Fibroblast of lung (primary cell): Measurements from ENCODE around the gene MAPK13. TPM values are rescaled to one million over a fixed set of nuclear protein-coding genes. Genes with fewer than 3 reads are reported as not detected.
"Not testable (repeated sequence)": the region's sequence is repeated elsewhere in the genome, so short reads cannot be mapped to it uniquely, and the experiment has no call there.

Source experiments
- DNase-seq, 2 donors: peaks; one replicate each; pipeline versions ENCODE4 v3.0.0 to v3.0.0-alpha.2; 2010; ENCODE audit warnings: low read depth in 2 of 2
- H2AFZ ChIP-seq: 2 replicates; pipeline ENCODE4 v1.5.1; 2012; ENCODE audit warnings: low read length, control low read depth, inconsistent platforms
- H3K27ac ChIP-seq: 2 replicates; pipeline ENCODE4 v1.5.1; 2011; ENCODE audit warnings: low read length, control low read depth; ENCODE audit not compliant: insufficient read depth
- H3K27me3 ChIP-seq: 2 replicates; pipeline ENCODE4 v1.5.1; 2011; ENCODE audit warnings: mild to moderate bottlenecking, low read length; ENCODE audit not compliant: control insufficient read depth, insufficient read depth
- H3K36me3 ChIP-seq: 2 replicates; pipeline ENCODE4 v1.5.1; 2011; ENCODE audit warnings: low read length; ENCODE audit not compliant: control insufficient read depth, insufficient read depth
- H3K4me1 ChIP-seq: 2 replicates; pipeline ENCODE4 v1.5.1; 2011; ENCODE audit warnings: low read length; ENCODE audit not compliant: control insufficient read depth, insufficient read depth; ENCODE audit errors: extremely low read depth
- H3K4me2 ChIP-seq: 2 replicates; pipeline ENCODE4 v1.5.1; 2011; ENCODE audit warnings: low read length, control low read depth; ENCODE audit not compliant: insufficient read depth; ENCODE audit errors: extremely low read depth
- H3K4me3 ChIP-seq, 4 experiments: fragments of 200-600 bp in 1 of 4; sonication (generic) in 1 of 4; replicated peaks in 1 of 4; 2 replicates each; pipeline ENCODE4 v1.5.1; 2011 to 2016; ENCODE audit warnings: low read length in 4 of 4, low read depth in 3 of 4, mild to moderate bottlenecking in 3 of 4, control low read depth in 2 of 4, inconsistent platforms in 1 of 4, mixed read lengths in 1 of 4; ENCODE audit not compliant: insufficient read depth in 1 of 4; ENCODE audit errors: control extremely low read depth in 1 of 4
- H3K79me2 ChIP-seq: 2 replicates; pipeline ENCODE4 v1.5.1; 2012; ENCODE audit warnings: mild to moderate bottlenecking, low read length, inconsistent platforms; ENCODE audit not compliant: control insufficient read depth, insufficient read depth
- H3K9ac ChIP-seq: 2 replicates; pipeline ENCODE4 v1.5.1; 2011; ENCODE audit warnings: mild to moderate bottlenecking, low read length, control low read depth; ENCODE audit not compliant: insufficient read depth
- H3K9me3 ChIP-seq: 2 replicates; pipeline ENCODE4 v1.5.1; 2012; ENCODE audit warnings: low read depth, low read length; ENCODE audit not compliant: control insufficient read depth, insufficient read depth
- H4K20me1 ChIP-seq: 2 replicates; pipeline ENCODE4 v1.5.1; 2011; ENCODE audit warnings: low read length; ENCODE audit not compliant: control insufficient read depth, insufficient read depth; ENCODE audit errors: extremely low read depth
- EZH2 ChIP-seq: IDR thresholded peaks from 2 replicates; pipeline ENCODE4 v1.5.1; 2012; ENCODE audit warnings: low read length, control low read depth, mild to moderate bottlenecking; ENCODE audit errors: missing control alignments
- polyA plus RNA-seq, 2 donors: library from polyadenylated mRNA; depleted of rRNA in 1 of 2; stranded (reverse) in 1 of 2; unstranded in 1 of 2; fragments of >200 nt; gene quantifications; 2 replicates each; pipeline ENCODE4 v1.2.1, GENCODE V29; 2011 to 2012; ENCODE audit warnings: missing spikeins in 1 of 2
- total RNA-seq: library from RNA; depleted of rRNA; stranded (reverse); fragments of >200 nt; gene quantifications from 2 replicates; pipeline ENCODE4 v1.2.1, GENCODE V29; 2014
- TF ChIP-seq, protein P1 (sequence below), 2 donors: IDR thresholded peaks in 1 of 2; conservative IDR thresholded peaks in 1 of 2; 1 replicate in 1 of 2; 2 replicates in 1 of 2; pipeline ENCODE4 v1.5.1; 2011 to 2012; ENCODE audit warnings: low read length in 2 of 2, control low read depth in 1 of 2, inconsistent platforms in 1 of 2, low read depth in 1 of 2, mild to moderate bottlenecking in 1 of 2

MAPK13 gene
- total and polyA plus RNA-seq, 2 donors (not counting 1 experiment from before 2014, with no cell fraction given), result 3.0 to 7.6 TPM

DNA sequence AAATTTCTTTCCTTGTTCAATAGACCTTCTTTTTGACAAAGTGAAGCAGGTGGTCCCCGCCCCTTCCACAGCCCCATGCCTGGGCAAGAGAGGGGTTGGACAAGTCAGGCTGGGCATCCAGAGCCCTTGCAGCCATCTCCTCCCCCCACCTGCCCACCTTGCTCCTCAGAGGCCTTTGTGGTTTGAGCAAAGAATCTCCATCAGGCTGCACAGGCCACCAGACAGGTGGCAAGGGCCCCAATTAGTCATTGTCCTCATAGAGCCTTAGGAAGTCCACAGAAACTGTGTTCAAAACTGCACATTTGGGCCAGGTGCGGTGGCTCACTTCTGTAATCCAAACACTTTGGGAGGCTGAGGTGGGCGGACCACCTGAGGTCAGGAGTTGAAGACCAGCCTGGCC, 1.5 kb upstream of the MAPK13 start:
- no peaks in the 10 kb centered on the region for H4K20me1 ChIP-seq
- H3K27me3 ChIP-seq, result no peaks in the 10 kb centered on the region
- no peaks in the 10 kb centered on the region for H3K36me3 ChIP-seq
- no peak overlapping the region for H2AFZ ChIP-seq
- H3K9ac ChIP-seq, result no peak overlapping the region
- H3K4me1 ChIP-seq, result peaks cover 31% of the 10 kb centered on the region
- no peaks in the 10 kb centered on the region for H3K9me3 ChIP-seq
- H3K79me2 ChIP-seq, result no peaks in the 10 kb centered on the region
- DNase-seq, result no peak
- H3K27ac ChIP-seq, result no peak overlapping the region
- H3K4me3 ChIP-seq, result no peak overlapping the region
- TF ChIP-seq, protein P1, sequence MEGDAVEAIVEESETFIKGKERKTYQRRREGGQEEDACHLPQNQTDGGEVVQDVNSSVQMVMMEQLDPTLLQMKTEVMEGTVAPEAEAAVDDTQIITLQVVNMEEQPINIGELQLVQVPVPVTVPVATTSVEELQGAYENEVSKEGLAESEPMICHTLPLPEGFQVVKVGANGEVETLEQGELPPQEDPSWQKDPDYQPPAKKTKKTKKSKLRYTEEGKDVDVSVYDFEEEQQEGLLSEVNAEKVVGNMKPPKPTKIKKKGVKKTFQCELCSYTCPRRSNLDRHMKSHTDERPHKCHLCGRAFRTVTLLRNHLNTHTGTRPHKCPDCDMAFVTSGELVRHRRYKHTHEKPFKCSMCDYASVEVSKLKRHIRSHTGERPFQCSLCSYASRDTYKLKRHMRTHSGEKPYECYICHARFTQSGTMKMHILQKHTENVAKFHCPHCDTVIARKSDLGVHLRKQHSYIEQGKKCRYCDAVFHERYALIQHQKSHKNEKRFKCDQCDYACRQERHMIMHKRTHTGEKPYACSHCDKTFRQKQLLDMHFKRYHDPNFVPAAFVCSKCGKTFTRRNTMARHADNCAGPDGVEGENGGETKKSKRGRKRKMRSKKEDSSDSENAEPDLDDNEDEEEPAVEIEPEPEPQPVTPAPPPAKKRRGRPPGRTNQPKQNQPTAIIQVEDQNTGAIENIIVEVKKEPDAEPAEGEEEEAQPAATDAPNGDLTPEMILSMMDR (conservative IDR thresholded peaks at IDR 0.05 in 1 of 2, IDR thresholded peaks at IDR 0.05 in 1 of 2; ENCODE audit: low read depth in 1 of 2, low read length in 2 of 2), result no peak
- TF ChIP-seq EZH2, result no peak
- no peak overlapping the region for H3K4me2 ChIP-seq

GRCh38 chr6:36129334-36129733, 979 bp upstream of the MAPK13 start:
- H3K27me3 ChIP-seq, H3K27ac ChIP-seq, H3K4me3 ChIP-seq, H3K36me3 ChIP-seq, H3K9ac ChIP-seq, H3K79me2 ChIP-seq, DNase-seq, H4K20me1 ChIP-seq, H3K4me2 ChIP-seq, H2AFZ ChIP-seq, H3K9me3 ChIP-seq: not testable (repeated sequence)
- peaks cover 31% of the 10 kb centered on the region for H3K4me1 ChIP-seq

DNA sequence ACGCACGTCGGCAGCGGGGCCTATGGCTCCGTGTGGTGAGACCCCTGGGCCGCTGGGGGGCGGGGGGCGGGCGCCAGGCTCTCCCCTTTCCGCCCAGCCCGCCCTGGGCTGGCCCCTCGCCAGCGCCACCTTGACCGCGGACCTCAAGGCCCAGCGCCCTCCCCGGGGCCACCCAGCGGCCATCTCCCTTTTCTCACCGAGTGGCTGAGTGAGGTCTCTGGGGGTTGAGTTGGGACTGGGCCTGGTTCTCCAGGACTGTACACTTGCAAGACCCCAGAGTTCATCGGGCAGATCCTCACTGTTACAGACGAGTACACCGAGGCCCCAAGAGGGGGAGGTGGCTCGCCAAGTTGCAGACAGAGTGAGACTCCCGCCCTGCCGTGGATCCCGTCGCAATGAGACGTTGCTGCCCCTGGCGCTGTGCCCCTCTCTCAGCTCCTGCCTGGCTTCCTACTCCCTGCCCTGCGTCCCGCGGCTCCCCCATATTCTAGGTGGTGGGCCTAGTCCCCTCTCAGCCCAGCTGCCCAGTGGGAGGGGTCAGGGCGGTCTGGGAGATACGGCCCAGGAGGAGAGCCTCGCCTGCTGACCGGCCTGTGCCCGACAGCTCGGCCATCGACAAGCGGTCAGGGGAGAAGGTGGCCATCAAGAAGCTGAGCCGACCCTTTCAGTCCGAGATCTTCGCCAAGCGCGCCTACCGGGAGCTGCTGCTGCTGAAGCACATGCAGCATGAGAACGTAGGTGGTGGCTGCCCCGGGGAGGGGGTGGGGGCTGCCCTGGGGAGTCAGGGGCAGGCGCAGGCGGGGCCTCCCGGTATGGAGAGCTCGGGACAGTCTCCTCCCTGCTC, 576 bp downstream of the MAPK13 start:
- Histone ChIP-seq H3K4me2 (peak overlapping the region; percentile 66), H3K27ac (peak overlapping the region; percentile 49), H3K79me2 (no peaks in the 10 kb centered on the region), H3K4me3 (no peak overlapping the region), H3K9me3 (no peaks in the 10 kb centered on the region), H3K4me1 (peaks cover 31% of the 10 kb centered on the region), H3K36me3 (no peaks in the 10 kb centered on the region), H2AFZ (peak overlapping the region; percentile 5), H3K27me3 (no peaks in the 10 kb centered on the region), H4K20me1 (no peaks in the 10 kb centered on the region), H3K9ac (peak overlapping the region; percentile 20)
- no peak for DNase-seq
- TF ChIP-seq, protein P1 (conservative IDR thresholded peaks at IDR 0.05 in 1 of 2, IDR thresholded peaks at IDR 0.05 in 1 of 2; ENCODE audit: low read depth in 1 of 2, low read length in 2 of 2), result no peak
- TF ChIP-seq EZH2, result no peak
